HS-5 (cell line): Measurements from ENCODE around the gene CDK6.

Experiments used
- DNase-seq: peaks from one replicate; pipeline ENCODE4 v3.0.0-alpha.2; 2012; ENCODE audit warnings: low read depth

CDK6 gene

DNA sequence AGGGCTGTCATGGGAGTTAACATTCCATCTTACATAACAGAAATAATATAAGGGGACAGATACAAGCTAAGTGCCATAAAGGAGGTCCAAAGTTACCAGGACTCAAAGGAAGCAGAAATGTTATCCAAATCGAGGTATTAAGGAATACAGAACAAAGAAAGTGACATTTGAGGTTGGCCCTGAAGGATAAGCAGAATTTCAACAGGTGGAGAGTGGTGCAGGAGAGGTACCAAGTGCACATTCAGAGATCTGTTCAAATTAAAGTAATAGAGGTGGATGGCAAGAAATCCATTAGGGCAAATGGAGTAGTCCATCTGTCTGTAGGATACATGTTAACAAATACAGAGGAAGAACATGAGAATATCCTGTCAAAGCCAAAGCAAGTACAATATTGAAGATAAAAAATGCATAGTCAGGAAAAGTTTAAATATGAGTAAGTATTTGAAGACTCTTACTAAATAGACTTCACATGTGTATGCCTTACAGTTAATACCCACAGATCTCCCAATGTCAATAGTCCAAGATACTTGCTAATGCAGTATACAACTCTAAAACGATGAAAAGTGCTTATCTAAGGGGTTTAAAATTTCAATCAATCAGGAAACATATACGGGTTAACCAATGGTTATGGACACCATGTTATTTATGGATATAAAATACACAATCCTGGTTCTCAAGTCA is 10.0 kb downstream of the CDK6 start:
- no peak for DNase-seq

DNA sequence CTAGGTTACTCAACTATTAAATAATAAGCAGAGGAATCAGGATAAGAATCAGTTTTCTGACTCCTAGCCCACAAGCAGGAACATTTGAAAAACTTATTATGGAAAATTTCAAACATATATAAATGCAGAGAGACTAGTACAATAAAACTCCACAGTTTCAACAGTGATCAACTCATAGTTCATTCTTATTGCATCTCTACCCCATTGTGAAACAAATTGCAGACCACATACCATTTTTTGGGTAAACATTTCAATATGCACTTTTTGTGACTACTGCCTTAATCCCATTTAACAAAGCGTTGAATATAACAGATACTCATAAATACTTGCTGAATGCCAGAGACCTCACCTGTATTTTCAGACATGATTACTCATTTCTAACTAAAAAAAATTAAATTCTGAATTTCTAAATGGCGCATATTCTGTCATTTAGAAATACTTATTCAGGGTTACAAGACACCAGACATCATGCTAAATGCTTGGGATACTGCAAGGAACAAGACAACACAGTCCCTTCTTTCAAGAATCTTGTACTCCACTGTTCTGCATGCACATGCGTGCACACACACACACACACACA is 11.4 kb downstream of the CDK6 start:
- DNase-seq = no peak

DNA sequence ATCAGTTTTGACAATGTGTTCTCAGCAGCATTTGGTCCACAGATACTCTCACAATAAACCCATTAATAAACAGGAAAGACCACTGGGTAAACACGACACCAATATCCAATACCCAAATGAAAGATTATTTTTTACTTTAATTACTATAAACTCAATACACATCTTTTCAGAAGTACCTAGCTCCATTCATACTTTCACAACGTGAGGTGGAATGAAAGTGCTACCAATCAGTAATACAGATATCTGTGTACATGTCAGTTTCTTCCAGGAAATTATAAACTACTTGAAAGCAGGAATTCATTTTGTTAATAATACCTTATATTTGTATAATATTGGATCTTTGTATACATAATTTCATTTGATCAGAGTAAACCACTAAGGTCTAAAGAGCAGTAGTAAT is 11.9 kb downstream of the CDK6 start:
- no peak for DNase-seq

DNA sequence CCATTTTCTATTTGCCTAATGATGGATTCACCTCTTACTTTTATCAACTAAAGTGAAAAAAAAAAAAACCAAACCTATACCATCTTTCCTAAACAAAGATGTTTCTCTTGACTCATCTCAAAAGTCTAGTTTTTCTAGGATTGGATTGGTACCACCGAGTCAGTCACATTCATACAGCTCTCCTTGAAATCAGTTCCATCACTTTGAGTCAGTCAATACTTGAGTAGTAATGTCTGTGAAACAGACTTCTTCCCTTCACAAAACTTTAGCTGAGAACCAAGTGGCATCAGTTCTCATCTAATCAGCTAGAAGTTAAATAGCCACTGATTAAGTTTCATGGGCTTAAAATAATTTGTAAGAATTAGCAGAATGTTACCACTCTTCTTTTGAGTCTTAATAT is 13.3 kb downstream of the CDK6 start:
- no peak for DNase-seq

DNA sequence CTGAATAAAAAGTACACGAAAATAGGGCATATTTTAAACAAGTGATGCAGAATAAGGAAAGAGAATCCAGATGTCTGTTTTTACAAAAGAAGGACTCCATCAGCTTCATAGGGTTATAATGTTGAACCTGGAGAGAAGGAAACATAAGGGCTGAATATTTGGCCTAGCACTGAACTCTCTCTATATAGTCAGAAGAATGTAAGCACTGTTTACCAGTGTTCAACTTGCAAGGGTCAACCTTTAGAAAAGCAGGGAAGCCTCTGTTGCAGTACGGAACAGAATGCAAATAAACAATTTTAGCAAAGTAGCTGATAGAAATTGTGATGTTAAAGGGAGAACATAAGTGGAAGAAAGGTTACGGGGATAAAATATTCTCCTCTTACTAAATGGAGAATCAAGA is 16.2 kb downstream of the CDK6 start:
- DNase-seq = no peak

DNA sequence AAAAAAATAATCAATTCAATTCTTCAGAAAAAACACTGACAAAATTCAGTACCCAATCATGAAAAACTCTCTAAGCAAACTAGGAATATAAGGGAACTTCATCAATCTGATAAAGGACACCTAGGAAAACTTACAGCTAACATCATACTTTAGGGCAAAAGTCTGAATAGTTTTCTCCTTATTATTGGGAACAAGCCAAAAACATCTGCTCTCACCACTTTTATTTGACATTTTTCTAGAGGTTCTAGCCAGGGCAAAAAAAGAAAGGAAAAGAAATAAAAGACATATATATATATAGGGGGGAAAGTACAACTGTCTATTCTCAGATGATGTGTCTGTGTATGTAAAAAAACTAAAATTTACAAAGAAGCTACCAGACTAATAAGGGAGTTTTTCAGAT is 19.0 kb downstream of the CDK6 start:
- DNase-seq = no peak

DNA sequence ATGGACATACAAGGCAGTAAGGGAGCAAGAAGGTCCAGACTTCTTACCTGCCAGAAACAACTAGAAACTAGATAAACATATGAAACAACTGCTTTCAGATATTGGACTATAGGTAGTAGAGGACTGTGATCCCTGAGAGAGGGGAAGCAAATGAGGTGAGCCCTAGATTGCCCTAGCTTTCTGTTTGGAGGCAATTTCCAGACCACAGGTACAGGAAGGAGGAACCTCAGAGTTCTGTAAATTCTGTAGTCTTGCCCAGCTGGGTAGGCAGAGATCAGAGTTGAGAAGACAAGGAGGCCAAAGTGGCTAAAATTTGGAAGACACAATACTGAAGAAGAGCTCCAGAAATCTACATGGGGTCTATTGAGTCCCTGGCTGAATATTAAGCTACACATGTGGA is 21.0 kb downstream of the CDK6 start:
- DNase-seq = no peak

DNA sequence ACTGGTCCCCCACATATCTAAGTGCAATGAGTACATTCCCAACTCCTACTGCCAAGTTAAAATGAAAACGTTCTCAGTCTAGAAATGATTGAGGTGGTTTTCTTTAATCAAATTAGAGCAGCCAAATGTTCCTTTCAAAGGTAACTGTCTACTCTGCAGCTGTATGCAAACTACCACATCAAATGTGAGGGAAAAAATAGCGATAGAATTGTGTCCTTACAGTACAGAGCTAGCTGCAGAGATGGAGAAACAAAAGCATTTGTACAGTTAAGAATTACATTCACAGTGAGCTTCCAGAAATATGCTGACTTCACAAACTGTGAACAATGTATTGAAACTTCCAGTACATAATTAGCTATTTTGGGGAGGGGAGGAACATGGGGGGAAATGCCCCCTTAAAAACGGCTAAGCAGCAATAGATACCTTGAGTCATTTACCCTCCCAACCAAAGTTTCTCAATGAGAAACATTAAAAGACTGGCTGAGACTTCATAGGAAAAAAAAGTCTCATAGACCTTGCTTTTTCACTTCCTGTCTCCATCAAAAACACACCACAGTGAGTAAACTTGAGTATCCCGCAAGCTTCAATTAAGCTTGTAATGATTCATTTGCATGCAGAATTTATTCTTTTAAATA is 22.9 kb downstream of the CDK6 start:
- DNase-seq = no peak

DNA sequence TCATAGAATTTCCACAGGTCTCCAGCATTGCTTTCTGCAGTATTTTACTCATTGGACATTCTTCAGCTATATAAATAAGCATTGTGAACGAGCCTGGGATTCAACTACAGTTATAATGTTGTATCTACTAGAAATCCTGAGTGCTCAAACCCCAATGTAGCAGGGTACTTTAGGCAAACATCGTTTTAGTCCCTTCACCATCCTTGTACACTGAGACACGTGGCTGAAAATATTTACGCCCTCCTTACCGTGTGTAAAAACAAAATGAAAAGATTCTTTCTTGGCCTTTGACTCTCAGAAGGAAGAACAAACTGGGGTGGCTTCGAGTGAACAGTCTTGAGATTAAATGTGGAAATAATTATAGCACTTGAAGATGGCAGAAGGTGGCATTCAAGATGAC is 25.2 kb downstream of the CDK6 start:
- DNase-seq = no peak

DNA sequence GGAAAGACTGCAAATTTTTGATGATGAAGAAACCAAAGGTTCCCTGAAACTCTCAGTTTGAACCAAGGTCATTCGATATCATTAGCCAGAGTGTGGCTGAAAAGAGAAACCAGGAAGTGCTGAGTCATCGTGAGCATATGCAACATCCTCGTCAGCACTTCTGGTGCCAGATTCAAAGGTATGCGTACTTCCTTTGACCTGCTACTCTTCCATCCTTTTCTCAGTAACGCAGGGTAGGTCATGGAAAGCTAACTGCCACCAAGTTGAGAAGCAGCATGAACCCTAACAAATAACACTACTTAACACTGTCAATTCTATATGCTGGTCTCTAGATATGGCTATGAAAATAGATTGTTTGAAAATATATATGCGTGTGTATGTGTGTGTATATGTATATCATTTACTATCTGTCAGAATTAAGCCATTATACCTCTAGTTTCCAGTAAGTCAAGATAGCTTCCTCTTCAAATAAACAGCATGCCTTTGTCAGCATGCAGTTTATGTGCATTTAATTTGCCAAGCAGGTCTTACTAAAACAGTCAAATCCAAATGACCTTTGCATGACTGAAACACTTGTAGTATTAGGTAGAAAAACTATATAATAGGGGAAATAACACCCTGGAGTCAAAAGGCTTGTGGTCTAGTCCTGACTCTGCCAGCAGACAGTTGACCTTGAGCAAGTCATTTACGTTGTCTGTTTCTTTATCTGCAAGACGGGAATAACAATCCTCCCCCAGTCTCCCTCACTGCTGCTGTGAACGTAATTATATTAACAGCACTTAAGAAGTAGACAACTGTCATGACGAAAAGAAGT is 26.4 kb downstream of the CDK6 start:
- DNase-seq = peak; percentile 75

DNA sequence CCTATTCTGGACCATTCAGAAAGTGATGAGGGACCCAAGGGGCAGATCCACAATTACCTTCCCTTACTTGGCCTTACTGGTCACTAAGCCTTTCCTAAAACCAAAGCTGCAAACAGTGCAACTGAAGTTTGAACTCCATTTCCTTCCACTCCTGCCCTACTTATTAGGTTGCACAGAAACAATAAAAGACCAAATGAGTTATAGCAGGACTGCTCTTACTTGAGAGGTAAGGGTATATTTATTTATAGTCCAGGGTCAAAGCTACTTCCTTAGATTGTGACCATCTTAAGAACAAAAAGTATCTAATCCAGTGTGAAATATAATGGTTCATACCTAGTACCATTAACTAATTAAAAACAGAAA is 27.0 kb downstream of the CDK6 start:
- no peak for DNase-seq

DNA sequence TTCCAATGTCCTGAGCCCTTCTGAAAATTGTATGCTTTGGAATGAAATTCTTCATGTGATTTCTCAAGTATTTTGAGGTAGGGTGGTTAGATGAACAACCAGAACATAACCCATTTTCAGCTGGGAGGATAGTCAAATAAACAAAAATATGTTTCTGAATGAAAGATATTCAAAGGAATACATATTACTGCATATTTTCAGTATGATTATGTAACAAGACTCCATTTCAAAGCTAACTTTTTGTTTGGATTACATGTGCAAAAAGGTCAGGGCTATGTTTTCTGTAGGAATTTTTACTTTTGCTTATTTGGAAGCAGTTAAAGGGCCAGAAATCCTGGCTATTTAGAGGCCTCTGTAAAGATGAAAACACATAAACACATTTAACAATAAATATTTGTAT is 27.7 kb downstream of the CDK6 start:
- no peak for DNase-seq

DNA sequence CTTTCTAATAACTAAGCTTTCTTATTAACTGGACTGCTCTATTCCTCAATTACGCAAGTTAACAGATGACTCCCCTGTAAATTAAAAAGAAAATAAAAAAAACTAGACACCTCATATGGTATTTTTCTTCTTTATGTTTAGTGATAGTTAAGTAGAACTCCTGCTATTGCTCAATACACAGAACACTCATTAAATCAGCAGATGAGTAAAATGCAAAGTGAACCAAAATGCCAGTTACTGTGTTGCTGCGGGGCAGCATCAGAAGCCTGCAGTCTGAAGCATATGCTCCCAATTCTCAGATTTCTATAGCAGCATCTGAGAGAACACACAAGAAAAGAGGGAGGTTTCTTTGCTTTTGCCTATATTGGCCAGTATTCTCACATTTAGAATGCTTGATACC is 28.4 kb downstream of the CDK6 start:
- no peak for DNase-seq

DNA sequence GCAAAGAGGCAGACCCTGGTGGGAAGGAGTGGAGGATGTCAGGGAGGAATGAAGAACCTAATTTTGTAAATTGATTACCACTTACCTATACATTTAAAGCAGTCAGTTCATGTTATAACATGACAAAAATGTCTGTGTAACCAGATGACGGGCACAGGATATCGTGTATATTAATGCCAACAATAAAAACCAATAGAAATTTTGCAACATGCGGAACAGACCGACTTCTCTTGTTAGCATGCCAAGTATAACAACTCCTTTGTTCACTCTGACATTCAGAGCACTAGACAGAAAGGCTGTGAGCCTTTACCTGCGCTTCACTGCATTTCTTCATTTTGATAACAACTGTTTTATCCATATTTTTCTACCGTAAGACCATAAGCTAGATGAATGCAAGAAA is 29.9 kb downstream of the CDK6 start:
- no peak for DNase-seq

DNA sequence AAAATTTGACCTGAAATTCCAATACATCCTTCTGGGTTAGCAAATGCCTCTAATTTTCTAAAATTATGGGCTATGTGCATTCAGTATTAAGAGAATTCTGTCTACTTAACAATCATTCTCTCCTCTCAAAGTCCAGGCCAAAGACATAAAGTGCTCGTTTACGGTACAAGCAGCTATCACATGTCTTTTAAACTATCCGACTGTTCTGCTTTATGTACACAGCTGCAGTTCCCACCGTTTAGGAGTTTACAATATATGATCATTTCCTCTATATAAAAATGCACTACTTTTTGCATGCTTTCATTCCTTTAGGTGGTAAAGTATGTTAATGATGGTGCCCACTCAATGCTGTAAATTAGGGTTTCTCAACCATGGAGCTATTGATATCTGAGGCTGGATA is 34.0 kb downstream of the CDK6 start:
- DNase-seq = no peak

DNA sequence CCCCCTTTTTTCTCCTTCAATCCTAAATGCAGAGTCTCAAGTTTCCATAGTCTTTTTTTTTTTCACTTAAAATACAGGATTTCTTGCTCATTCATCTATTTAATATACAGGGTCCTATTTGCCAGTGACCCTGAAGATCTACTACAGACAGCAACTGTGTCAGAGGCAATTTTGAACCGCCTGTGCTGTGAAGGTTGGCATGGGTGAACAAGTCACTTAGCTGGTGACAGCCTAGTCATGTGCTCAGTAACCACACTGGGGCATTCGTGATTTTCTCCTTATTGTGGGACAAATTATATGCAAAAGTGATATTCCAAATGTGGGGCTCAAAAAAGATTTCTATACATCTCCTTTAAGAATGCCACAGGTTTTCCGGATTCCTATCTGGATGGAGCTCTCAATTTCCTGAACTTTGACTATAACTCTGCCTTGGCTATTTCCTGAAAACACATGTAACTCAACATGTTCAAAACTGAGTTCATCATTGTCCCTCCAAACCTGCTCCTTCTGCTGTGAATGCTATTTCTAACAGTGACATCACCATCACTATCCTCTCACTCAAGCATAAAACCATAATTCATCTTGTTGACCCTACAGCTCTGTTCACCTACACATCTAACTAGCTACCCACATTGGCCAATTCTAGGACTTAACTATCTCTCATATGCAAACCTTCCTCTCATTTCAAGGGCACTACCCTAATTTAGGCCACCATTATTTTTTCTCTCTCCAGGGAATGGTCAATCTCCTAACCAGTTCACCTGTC is 36.7 kb downstream of the CDK6 start:
- DNase-seq = no peak

DNA sequence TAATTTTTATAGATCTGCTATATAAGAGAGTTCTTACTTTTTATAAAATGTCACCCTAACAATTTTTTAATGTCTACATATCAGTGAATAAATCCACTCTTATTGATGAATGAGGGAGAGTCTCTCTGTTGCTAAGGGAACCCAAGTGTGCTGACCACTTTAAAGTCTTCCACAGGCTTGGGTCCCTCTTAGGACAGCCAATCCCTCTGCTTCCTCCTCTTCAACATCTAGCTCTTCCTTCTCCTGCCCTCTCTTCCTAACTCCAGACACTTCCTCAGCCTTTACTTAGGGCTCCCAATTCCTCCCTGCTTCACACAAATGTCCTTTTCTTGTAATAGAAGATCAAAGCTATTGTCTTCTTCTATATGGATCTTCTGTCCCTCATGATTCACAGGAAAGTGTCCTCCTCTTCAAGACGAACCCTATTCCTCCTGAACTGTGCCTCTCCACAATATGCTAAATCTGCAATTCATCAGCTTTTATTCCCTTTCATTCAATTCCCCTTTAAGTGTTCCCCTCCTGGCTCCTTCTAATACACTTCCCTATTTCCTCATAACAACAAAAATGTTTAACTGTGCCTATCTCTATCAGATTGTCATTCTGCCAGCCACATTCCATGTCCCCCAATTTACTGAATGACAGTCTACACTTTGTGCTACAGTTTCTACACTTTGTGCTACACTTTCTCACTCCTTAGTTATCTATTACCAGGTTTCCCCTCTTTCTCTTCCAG is 37.7 kb downstream of the CDK6 start:
- DNase-seq = no peak

DNA sequence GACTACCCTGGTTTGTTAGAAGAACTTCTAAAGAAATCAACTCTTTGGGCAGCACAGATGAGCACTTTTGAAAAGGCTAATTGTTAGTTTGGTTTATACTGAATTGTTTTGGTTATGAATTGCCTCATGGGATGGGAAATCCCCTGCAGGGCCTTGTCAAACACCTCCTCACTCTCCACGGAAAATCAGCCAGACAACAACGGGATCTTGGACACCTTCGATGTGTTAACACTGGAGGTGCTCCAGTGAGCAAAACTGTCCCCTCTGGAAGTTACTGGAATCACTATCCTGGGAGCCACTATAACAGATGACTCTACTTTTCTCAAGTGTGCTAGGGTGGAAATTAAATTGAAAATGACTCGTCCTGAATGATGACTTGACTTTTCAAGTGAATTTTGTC is 38.7 kb downstream of the CDK6 start:
- no peak for DNase-seq

DNA sequence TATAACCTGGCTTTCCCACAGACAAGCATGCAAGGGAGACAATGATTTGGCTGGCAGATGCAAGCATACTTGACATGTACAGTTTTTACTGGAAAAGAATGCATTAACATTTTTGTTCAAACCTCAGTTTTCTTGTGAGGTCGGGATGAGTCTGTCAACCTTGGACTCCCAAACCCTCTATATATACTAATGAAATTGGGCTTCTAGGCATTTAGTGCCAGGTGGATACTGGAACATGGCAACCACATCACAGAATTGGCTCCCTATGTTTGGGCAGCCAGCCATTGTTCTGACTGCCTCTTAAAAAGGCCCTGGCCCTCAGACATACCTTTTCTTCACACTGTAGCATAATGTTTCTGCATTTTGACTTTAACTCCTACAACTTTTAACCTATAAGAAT is 39.1 kb downstream of the CDK6 start:
- no peak for DNase-seq

DNA sequence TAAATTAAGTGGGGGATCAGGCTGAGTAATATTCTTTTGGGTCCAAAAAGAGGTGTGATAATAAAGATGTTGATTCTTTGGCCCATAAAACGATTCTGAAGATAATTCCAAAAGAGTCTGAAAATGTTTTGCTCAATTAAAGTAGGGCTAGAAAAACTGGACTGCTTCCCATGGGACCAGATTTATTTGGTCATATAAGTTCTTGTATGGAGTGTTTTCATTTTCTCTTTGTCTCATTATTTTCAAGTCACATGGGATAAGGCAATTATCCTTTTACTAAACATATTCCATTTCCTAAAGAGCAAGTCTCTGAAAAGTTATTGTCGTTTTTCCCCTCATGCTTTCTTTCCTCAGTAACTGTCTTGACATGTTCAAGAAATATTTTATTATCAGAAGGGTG is 41.5 kb downstream of the CDK6 start:
- no peak for DNase-seq

DNA sequence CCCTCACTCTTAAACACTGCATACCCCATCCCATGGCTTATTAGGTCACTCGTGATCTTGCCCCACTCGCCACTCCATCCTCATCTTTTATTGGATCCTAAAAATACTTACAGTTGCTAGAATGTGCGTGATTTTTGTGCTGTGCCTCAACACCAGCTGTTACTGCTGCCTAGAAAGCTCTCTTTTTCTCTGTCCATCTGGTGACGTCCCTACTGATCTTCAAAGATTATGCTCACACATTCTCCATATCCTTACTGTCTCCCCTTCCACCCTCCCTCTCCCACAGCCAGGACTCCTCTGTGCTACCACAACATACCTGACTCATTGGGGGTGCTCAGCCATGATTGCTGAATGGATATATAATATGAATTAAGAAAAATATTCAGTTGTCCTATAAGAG is 42.0 kb downstream of the CDK6 start:
- no peak for DNase-seq
